OCI-LY1 (cell line): ENCODE data around the gene HNRNPF.
A peak's percentile ranks its signal among the peaks of the same experiment; 100 is the strongest.

Experiments
- H2AFZ ChIP-seq: fragments of 200-600 bp; sonication (generic), shearing (Covaris generic); 2 replicates; pipeline ENCODE4 v1.6.0; 2014; ENCODE audit warnings: antibody characterized with exemption, mild to moderate bottlenecking, low read length
- H3F3A ChIP-seq: fragments of 200-600 bp; sonication (generic), shearing (Covaris generic); 2 replicates; pipeline ENCODE4 v1.6.0; 2014; ENCODE audit warnings: mild to moderate bottlenecking, antibody characterized with exemption, low read length, moderate library complexity; ENCODE audit not compliant: insufficient read depth
- H3K27ac ChIP-seq: fragments of 200-600 bp; sonication (generic); 2 replicates; pipeline ENCODE4 v1.5.1; 2014; ENCODE audit warnings: low read length, mixed run types, mild to moderate bottlenecking, low read depth; ENCODE audit not compliant: poor library complexity, severe bottlenecking
- H3K27me3 ChIP-seq: fragments of 200-600 bp; sonication (generic); 2 replicates; pipeline ENCODE4 v1.6.0; 2014; ENCODE audit warnings: antibody characterized with exemption, mild to moderate bottlenecking, low read length, moderate library complexity; ENCODE audit not compliant: insufficient read depth
- H3K36me3 ChIP-seq: fragments of 200-600 bp; sonication (generic); 2 replicates; pipeline ENCODE4 v1.6.1; 2014; ENCODE audit warnings: mild to moderate bottlenecking, antibody characterized with exemption, low read length, moderate library complexity, mixed read lengths; ENCODE audit not compliant: insufficient read depth
- H3K4me1 ChIP-seq: fragments of 200-600 bp; sonication (generic); 2 replicates; pipeline ENCODE4 v1.5.1; 2014; ENCODE audit warnings: mild to moderate bottlenecking, low read length, moderate library complexity; ENCODE audit not compliant: insufficient read depth, severe bottlenecking
- H3K4me2 ChIP-seq: fragments of 200-600 bp; sonication (generic), shearing (Covaris generic); 2 replicates; pipeline ENCODE4 v1.6.1; 2014; ENCODE audit warnings: low read length
- H3K4me3 ChIP-seq: fragments of 200-600 bp; sonication (generic); 2 replicates; pipeline ENCODE4 v1.5.1; 2014; ENCODE audit warnings: low read length, low read depth, mild to moderate bottlenecking, mixed read lengths; ENCODE audit not compliant: poor library complexity, severe bottlenecking
- H3K79me2 ChIP-seq: fragments of 200-600 bp; shearing (Covaris generic); 2 replicates; pipeline ENCODE4 v1.6.1; 2016; ENCODE audit warnings: mixed run types, low read length, mixed read lengths; ENCODE audit not compliant: insufficient read depth
- H3K9ac ChIP-seq: fragments of 200-600 bp; sonication (generic), shearing (Covaris generic); 2 replicates; pipeline ENCODE4 v1.6.1; 2014; ENCODE audit warnings: mild to moderate bottlenecking, low read length, mixed read lengths
- H3K9me2 ChIP-seq: fragments of 200-600 bp; sonication (generic), shearing (Covaris generic); 2 replicates; pipeline ENCODE4 v1.6.1; 2014; ENCODE audit warnings: low read depth, mild to moderate bottlenecking, low read length, mixed read lengths
- H3K9me3 ChIP-seq: fragments of 200-600 bp; shearing (Covaris generic); 2 replicates; pipeline ENCODE4 v1.6.1; 2014; ENCODE audit warnings: low read length, mixed read lengths
- H4K20me1 ChIP-seq: fragments of 200-600 bp; sonication (generic), shearing (Covaris generic); 2 replicates; pipeline ENCODE4 v1.6.0; 2016; ENCODE audit warnings: mild to moderate bottlenecking, low read length; ENCODE audit not compliant: insufficient read depth
- EZH2 ChIP-seq: fragments of 200-600 bp; sonication (generic), shearing (Covaris generic); IDR thresholded peaks from 2 replicates; pipeline ENCODE4 v1.8.0; 2017; ENCODE audit warnings: borderline replicate concordance, mixed run types, mild to moderate bottlenecking, antibody characterized with exemption, low read length, moderate library complexity, mixed read lengths
- TF ChIP-seq, protein P1 (sequence below): fragments of 200-600 bp; sonication (generic), shearing (Covaris generic); IDR thresholded peaks from 2 replicates; pipeline ENCODE4 v1.5.1; 2017; ENCODE audit warnings: mild to moderate bottlenecking, antibody characterized with exemption, low read length, moderate library complexity, mixed read lengths

The HNRNPF gene

GRCh38 chr10:43408331-43408709 lies 666 bp downstream of the HNRNPF start:
- H3K9ac ChIP-seq = peak overlapping the region; percentile 99
- no peak for TF ChIP-seq EZH2
- TF ChIP-seq, protein P1, sequence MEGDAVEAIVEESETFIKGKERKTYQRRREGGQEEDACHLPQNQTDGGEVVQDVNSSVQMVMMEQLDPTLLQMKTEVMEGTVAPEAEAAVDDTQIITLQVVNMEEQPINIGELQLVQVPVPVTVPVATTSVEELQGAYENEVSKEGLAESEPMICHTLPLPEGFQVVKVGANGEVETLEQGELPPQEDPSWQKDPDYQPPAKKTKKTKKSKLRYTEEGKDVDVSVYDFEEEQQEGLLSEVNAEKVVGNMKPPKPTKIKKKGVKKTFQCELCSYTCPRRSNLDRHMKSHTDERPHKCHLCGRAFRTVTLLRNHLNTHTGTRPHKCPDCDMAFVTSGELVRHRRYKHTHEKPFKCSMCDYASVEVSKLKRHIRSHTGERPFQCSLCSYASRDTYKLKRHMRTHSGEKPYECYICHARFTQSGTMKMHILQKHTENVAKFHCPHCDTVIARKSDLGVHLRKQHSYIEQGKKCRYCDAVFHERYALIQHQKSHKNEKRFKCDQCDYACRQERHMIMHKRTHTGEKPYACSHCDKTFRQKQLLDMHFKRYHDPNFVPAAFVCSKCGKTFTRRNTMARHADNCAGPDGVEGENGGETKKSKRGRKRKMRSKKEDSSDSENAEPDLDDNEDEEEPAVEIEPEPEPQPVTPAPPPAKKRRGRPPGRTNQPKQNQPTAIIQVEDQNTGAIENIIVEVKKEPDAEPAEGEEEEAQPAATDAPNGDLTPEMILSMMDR = peak; percentile 29; the same call in 1 of the 2 replicates
- H4K20me1 ChIP-seq = no peaks in the 10 kb centered on the region
- H3K9me3 ChIP-seq = no peaks in the 10 kb centered on the region
- H3K79me2 ChIP-seq = peaks cover 48% of the 10 kb centered on the region
- H3K4me2 ChIP-seq = peak overlapping the region; percentile 97
- no peaks in the 10 kb centered on the region for H3K27me3 ChIP-seq
- peaks cover 47% of the 10 kb centered on the region for H3K4me1 ChIP-seq
- H3K36me3 ChIP-seq = peaks cover 26% of the 10 kb centered on the region
- H3K9me2 ChIP-seq = no peaks in the 10 kb centered on the region
- peak overlapping the region; percentile 91 for H3K27ac ChIP-seq
- H2AFZ ChIP-seq = no peak overlapping the region
- 0 out of 2 replicates have a peak, but pooled peaks cover 3% of the 10 kb centered on the region for H3F3A ChIP-seq
- H3K4me3 ChIP-seq = peak overlapping the region; percentile 95

- no peak overlapping the region for H2AFZ ChIP-seq
Measured at GRCh38 chr10:43407576-43408330, 1.2 kb downstream of the HNRNPF start.

DNA sequence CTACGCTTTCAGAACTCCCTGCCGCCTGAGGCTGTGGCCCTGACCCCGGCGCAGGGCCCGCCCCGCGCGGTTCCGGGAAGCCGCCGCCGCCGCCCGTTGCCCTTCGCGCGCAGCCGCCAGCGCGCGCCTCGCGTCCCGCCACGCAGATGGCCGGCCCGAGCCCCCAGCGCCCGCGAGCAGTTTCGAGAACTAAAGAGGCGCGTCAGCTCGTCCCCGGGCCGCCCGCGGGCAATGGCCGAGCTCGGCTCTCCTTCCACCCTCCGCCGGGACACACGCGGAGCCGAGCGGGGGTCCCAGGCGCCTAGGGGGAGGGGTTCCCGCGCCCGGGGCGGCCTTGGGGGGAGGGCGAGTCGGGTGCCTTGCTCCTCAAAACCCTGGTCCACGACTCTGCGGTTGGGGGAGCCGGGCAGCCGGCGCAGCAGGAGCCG lies 1.8 kb downstream of the HNRNPF start:
- Histone ChIP-seq H2AFZ (no peak overlapping the region), H3K4me1 (peaks cover 59% of the 10 kb centered on the region), H3K27ac (peak overlapping the region; percentile 91)

More at GRCh38 chr10:43407576-43408330, 1.2 kb downstream of the HNRNPF start:
- Histone ChIP-seq H3K9me2 (no peaks in the 10 kb centered on the region), H3K36me3 (peaks cover 32% of the 10 kb centered on the region), H3K4me1 (peaks cover 53% of the 10 kb centered on the region), H4K20me1 (no peaks in the 10 kb centered on the region), H3K27ac (peak overlapping the region; percentile 91), H3K4me2 (peak overlapping the region; percentile 97), H3K4me3 (peak overlapping the region; percentile 95), H3K9me3 (no peaks in the 10 kb centered on the region), H3K9ac (peak overlapping the region; percentile 99), H3K79me2 (peaks cover 54% of the 10 kb centered on the region), H3F3A (0 out of 2 replicates have a peak, but pooled peaks cover 3% of the 10 kb centered on the region), H3K27me3 (no peaks in the 10 kb centered on the region)
- TF ChIP-seq, protein P1 = peak; percentile 57
- no peak for TF ChIP-seq EZH2

More for the DNA sequence above, 1.8 kb downstream of the HNRNPF start:
- Histone ChIP-seq H3K4me3 (peak overlapping the region; percentile 95), H3K4me2 (peak overlapping the region; percentile 97), H3K9me3 (no peaks in the 10 kb centered on the region), H3F3A (0 out of 2 replicates have a peak, but pooled peaks cover 3% of the 10 kb centered on the region), H4K20me1 (no peaks in the 10 kb centered on the region), H3K9me2 (no peaks in the 10 kb centered on the region), H3K79me2 (peaks cover 60% of the 10 kb centered on the region), H3K27me3 (no peaks in the 10 kb centered on the region), H3K9ac (peak overlapping the region; percentile 99), H3K36me3 (peaks cover 38% of the 10 kb centered on the region)
- TF ChIP-seq EZH2 = no peak
- TF ChIP-seq, protein P1 = no peak
